Memory B cell (primary cell): Measurements from ENCODE around the gene DYNLL1.
A peak's percentile ranks its signal among the peaks of the same experiment; 100 is the strongest.
"Not testable (repeated sequence)": the region's sequence is repeated elsewhere in the genome, so short reads cannot be mapped to it uniquely, and the experiment has no call there.

Source experiments
- ATAC-seq: fragments of 150-1000 bp; cut with Tn5 transposase; 2 replicates; pipeline ENCODE4 v1.10.0; 2021; ENCODE audit warnings: low read depth, mild to moderate bottlenecking, moderate library complexity
- DNase-seq, 2 donors: peaks; one replicate each; pipeline ENCODE4 v3.0.0; 2022; ENCODE audit warnings: low spot score in 2 of 2
- H3K27ac Mint-ChIP-seq: one replicate; pipeline ENCODE4 v1.8.0; 2022; ENCODE audit warnings: mild to moderate bottlenecking, moderate library complexity, mixed read lengths
- H3K27me3 Mint-ChIP-seq: one replicate; pipeline ENCODE4 v1.8.0; 2022; ENCODE audit warnings: mixed read lengths
- H3K36me3 Mint-ChIP-seq: one replicate; pipeline ENCODE4 v1.8.0; 2022; ENCODE audit warnings: mild to moderate bottlenecking, mixed read lengths
- H3K4me1 Mint-ChIP-seq: one replicate; pipeline ENCODE4 v1.8.0; 2022; ENCODE audit warnings: mixed read lengths
- H3K4me3 Mint-ChIP-seq: one replicate; pipeline ENCODE4 v1.8.0; 2022; ENCODE audit warnings: mild to moderate bottlenecking, moderate library complexity, mixed read lengths
- H3K9me3 Mint-ChIP-seq: one replicate; pipeline ENCODE4 v1.8.0; 2022; ENCODE audit warnings: mixed read lengths

Gene DYNLL1

GRCh38 chr12:120495731-120496412, at the start of gene DYNLL1:
Gene DYNLL1 (plus strand): TSS chr12:120496113. CDS start chr12:120496422, 309 bp downstream.
- Mint-ChIP-seq H3K4me1 (peaks cover 21% of the 10 kb centered on the region), H3K9me3 (no peaks in the 10 kb centered on the region), H3K36me3 (peaks cover 4% of the 10 kb centered on the region), H3K27me3 (no peaks in the 10 kb centered on the region), H3K27ac (peak within 1 kb of the TSS; percentile 88), H3K4me3 (peak within 1 kb of the TSS; percentile 93)
- peak; percentile 91 for ATAC-seq
- DNase-seq = peak; percentile 99 to 100

GRCh38 chr12:120446844-120447178, 49.1 kb upstream of the DYNLL1 start:
- H3K9me3 Mint-ChIP-seq, DNase-seq, H3K27me3 Mint-ChIP-seq, H3K36me3 Mint-ChIP-seq: not testable (repeated sequence)
- peak overlapping the region; percentile 93 for H3K4me3 Mint-ChIP-seq
- H3K27ac Mint-ChIP-seq = peak overlapping the region; percentile 96
- peaks cover 19% of the 10 kb centered on the region for H3K4me1 Mint-ChIP-seq
- peak; percentile 8 for ATAC-seq

GRCh38 chr12:120447992-120448391, 47.9 kb upstream of the DYNLL1 start:
- DNase-seq (no peak), ATAC-seq (no peak)
- peaks cover 19% of the 10 kb centered on the region for H3K4me1 Mint-ChIP-seq
- H3K27ac Mint-ChIP-seq = no peak overlapping the region
- H3K27me3 Mint-ChIP-seq = no peaks in the 10 kb centered on the region
- peaks cover 2% of the 10 kb centered on the region for H3K36me3 Mint-ChIP-seq
- no peaks in the 10 kb centered on the region for H3K9me3 Mint-ChIP-seq
- peak overlapping the region; percentile 93 for H3K4me3 Mint-ChIP-seq

- H3K27me3 Mint-ChIP-seq, H3K9me3 Mint-ChIP-seq, ATAC-seq, DNase-seq, H3K4me3 Mint-ChIP-seq, H3K27ac Mint-ChIP-seq: not testable (repeated sequence)
- peaks cover 11% of the 10 kb centered on the region for H3K36me3 Mint-ChIP-seq
- H3K4me1 Mint-ChIP-seq = peaks cover 16% of the 10 kb centered on the region
Measured at GRCh38 chr12:120452524-120452923, 43.4 kb upstream of the DYNLL1 start.

- Mint-ChIP-seq H3K27ac (no peak overlapping the region), H3K27me3 (no peaks in the 10 kb centered on the region), H3K4me1 (peaks cover 14% of the 10 kb centered on the region), H3K4me3 (no peak overlapping the region), H3K36me3 (peaks cover 11% of the 10 kb centered on the region), H3K9me3 (no peaks in the 10 kb centered on the region)
- DNase-seq (no peak), ATAC-seq (no peak)
Measured at GRCh38 chr12:120453060-120453750, 42.7 kb upstream of the DYNLL1 start.

- peak; percentile 89 for ATAC-seq
Measured at GRCh38 chr12:120453977-120454376, 41.9 kb upstream of the DYNLL1 start.

GRCh38 chr12:120455302-120455701, 40.6 kb upstream of the DYNLL1 start:
- ATAC-seq (no peak), DNase-seq (no peak)
- Mint-ChIP-seq H3K27me3 (no peaks in the 10 kb centered on the region), H3K9me3 (no peaks in the 10 kb centered on the region), H3K36me3 (peaks cover 15% of the 10 kb centered on the region), H3K4me3 (no peak overlapping the region), H3K27ac (peak overlapping the region; percentile 68), H3K4me1 (peaks cover 10% of the 10 kb centered on the region)

More at GRCh38 chr12:120453977-120454376, 41.9 kb upstream of the DYNLL1 start:
- Mint-ChIP-seq H3K27me3 (no peaks in the 10 kb centered on the region), H3K4me3 (no peak overlapping the region), H3K9me3 (no peaks in the 10 kb centered on the region), H3K36me3 (peaks cover 11% of the 10 kb centered on the region), H3K4me1 (peaks cover 14% of the 10 kb centered on the region), H3K27ac (no peak overlapping the region)
- no peak for DNase-seq

- H3K27me3 Mint-ChIP-seq = no peaks in the 10 kb centered on the region
- H3K4me1 Mint-ChIP-seq = peaks cover 10% of the 10 kb centered on the region
- DNase-seq (no peak), ATAC-seq (no peak)
- peaks cover 16% of the 10 kb centered on the region for H3K36me3 Mint-ChIP-seq
- H3K4me3 Mint-ChIP-seq = no peak overlapping the region
- H3K9me3 Mint-ChIP-seq = no peaks in the 10 kb centered on the region
- peak overlapping the region; percentile 80 for H3K27ac Mint-ChIP-seq
Measured at GRCh38 chr12:120457133-120457532, 38.8 kb upstream of the DYNLL1 start.

- Mint-ChIP-seq H3K27ac (no peak overlapping the region), H3K9me3 (no peaks in the 10 kb centered on the region), H3K27me3 (no peaks in the 10 kb centered on the region), H3K4me1 (peaks cover 11% of the 10 kb centered on the region), H3K36me3 (peaks cover 22% of the 10 kb centered on the region), H3K4me3 (no peak overlapping the region)
- no peak for DNase-seq
- ATAC-seq = no peak
Measured at GRCh38 chr12:120460157-120460556, 35.8 kb upstream of the DYNLL1 start.

- Mint-ChIP-seq H3K4me3 (no peak overlapping the region), H3K27ac (no peak overlapping the region), H3K9me3 (no peaks in the 10 kb centered on the region), H3K27me3 (no peaks in the 10 kb centered on the region), H3K36me3 (peaks cover 19% of the 10 kb centered on the region), H3K4me1 (peaks cover 11% of the 10 kb centered on the region)
- DNase-seq (no peak), ATAC-seq (no peak)
Measured at GRCh38 chr12:120462099-120462640, 33.7 kb upstream of the DYNLL1 start.

- Mint-ChIP-seq H3K27ac (no peak overlapping the region), H3K4me3 (no peak overlapping the region), H3K4me1 (peaks cover 18% of the 10 kb centered on the region), H3K27me3 (no peaks in the 10 kb centered on the region), H3K9me3 (no peaks in the 10 kb centered on the region), H3K36me3 (peaks cover 21% of the 10 kb centered on the region)
- ATAC-seq = no peak
- DNase-seq = no peak
Measured at GRCh38 chr12:120463712-120464111, 32.2 kb upstream of the DYNLL1 start.

- Mint-ChIP-seq H3K27me3 (no peaks in the 10 kb centered on the region), H3K36me3 (peaks cover 16% of the 10 kb centered on the region), H3K4me1 (peaks cover 22% of the 10 kb centered on the region), H3K27ac (no peak overlapping the region), H3K9me3 (no peaks in the 10 kb centered on the region), H3K4me3 (no peak overlapping the region)
- no peak for ATAC-seq
- DNase-seq = no peak
Measured at GRCh38 chr12:120465756-120466155, 30.2 kb upstream of the DYNLL1 start.

- H3K4me3 Mint-ChIP-seq = no peak overlapping the region
- no peak for ATAC-seq
Measured at GRCh38 chr12:120466560-120467315, 29.2 kb upstream of the DYNLL1 start.

GRCh38 chr12:120467439-120467838, 28.5 kb upstream of the DYNLL1 start:
- DNase-seq (no peak), ATAC-seq (no peak)
- H3K36me3 Mint-ChIP-seq = peaks cover 16% of the 10 kb centered on the region
- peaks cover 22% of the 10 kb centered on the region for H3K4me1 Mint-ChIP-seq
- H3K9me3 Mint-ChIP-seq = no peaks in the 10 kb centered on the region
- peak overlapping the region; percentile 86 for H3K27ac Mint-ChIP-seq
- H3K4me3 Mint-ChIP-seq = peak overlapping the region; percentile 22
- no peaks in the 10 kb centered on the region for H3K27me3 Mint-ChIP-seq

More at GRCh38 chr12:120466560-120467315, 29.2 kb upstream of the DYNLL1 start:
- peak in 1 of 2 donors; percentile 27 for DNase-seq
- peaks cover 22% of the 10 kb centered on the region for H3K4me1 Mint-ChIP-seq
- no peaks in the 10 kb centered on the region for H3K9me3 Mint-ChIP-seq
- peaks cover 16% of the 10 kb centered on the region for H3K36me3 Mint-ChIP-seq
- no peak overlapping the region for H3K27ac Mint-ChIP-seq
- no peaks in the 10 kb centered on the region for H3K27me3 Mint-ChIP-seq
